Left hindlimb (tissue), 1 donor: ENCODE results near the gene TMEM269.

Experiments used
- DNase-seq: peaks from one replicate; pipeline ENCODE4 v3.0.0-alpha.2; 2018

TMEM269 gene

DNA sequence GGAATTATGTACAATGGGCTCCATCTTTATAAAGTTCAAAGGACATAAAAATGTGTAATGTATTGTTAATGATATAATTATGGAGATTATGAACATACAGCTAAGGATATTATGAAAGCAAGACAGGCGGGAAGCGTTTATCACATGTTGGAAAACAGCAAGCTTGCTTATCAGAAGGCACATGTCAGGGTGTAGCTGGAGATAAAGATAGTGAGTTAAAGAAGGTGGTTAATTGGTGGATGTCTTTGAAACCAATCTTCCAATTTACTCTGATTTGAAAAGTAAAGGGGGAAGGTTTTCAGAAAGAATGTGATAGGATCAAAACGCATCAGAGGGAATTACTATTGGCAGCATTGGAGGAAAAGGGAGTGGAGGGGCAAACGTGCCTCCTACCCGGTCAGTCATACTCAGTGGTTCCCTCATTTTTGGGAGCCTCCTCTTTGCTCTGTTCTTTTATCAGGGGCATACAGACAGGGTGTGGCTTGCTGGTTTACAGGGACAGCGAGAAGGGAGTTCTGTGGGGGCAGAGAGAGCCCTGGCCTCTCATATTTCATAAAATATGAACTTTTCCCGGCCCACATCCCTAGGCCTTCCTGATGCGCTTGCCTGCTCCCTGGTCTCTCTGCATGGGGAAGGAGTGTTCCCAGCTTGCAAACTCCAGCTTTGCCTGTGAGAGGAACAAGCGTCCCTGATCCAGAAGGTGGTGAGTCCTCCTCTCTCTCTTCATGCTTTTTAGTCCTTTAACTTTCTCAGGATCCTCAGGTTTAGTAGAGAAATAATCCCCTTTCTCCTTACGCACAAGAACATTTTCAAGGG is 40.5 kb downstream of the TMEM269 start:
- no peak for DNase-seq

DNA sequence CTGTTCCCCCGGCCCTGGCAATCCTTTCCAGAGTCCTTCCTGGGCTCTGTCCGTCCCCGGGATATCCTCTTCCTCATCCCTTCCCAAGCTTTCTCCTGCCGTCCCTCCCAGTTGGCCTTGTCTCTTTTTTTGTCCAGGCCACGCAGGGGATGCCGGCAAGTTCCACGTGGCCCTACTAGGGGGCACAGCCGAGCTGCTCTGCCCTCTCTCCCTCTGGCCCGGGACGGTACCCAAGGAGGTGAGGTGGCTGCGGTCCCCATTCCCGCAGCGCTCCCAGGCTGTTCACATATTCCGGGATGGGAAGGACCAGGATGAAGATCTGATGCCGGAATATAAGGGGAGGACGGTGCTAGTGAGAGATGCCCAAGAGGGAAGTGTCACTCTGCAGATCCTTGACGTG is 45.8 kb downstream of the TMEM269 start:
- DNase-seq = no peak

DNA sequence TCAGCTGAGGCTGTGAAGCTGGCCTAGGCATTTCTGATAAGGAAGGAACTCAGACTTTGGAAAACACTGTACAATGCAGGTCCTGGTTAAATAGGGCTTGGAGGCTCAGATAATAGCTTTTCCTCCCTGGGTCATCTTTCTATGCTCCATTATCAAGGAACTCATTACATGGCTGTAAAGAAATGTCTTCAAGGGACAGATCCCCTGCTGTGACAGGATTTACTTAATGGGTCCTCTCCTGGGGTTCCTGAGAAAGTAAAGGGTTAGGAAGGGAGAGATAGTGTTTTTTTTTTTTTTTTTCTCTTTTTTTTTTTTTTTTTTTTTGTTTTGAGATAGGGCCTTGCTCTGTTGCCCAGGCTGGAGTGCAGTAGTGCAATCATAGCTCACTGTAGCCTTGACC is 46.5 kb downstream of the TMEM269 start:
- no peak for DNase-seq

DNA sequence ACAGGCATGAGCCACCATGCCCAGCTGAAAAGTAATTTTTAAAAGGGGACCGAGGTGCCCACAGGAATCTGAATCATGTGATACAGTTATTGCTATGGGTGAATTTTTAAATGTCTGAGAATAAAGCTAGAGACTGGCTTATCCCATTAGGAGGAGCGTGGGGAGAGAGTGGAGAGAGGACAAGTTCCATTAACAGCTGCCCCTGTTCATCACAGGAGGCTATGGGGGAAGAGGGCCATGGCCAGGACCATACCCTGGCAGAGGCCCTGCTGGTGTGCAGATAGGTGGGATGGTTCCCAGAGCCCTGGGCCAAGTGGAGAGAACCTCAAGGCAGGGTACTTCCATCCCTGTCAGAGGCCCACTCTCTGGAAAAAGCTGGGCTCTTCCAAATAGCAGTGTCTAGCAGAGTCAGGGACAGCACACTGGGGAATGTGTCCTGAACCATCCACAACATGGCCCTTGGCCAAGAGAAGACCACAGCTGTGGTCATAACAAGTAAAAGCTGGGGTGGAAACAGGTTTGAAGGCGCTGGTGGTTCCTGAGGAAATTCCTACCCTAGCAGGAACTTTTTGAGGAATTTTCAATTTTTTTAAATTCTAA is 48.0 kb downstream of the TMEM269 start:
- no peak for DNase-seq

DNA sequence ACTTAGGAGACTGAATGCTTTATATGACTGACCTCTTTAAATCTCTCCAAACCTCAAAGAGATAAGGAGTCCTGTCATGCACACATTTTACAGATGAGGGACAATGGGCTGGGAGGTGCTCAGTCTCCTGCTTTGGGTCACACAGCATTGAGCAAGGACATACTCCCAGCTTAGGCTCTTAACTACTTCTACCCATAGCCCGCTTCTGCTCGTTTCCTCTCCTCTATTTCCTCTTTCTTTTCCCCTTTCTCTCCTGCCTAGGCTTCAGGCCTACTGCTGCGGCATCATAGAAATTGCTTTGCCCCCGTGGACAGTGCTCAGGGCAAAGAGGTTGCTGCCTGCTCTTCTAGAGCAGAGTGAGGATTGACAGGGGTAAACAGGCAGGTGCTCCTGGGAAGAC is 49.2 kb downstream of the TMEM269 start:
- DNase-seq = no peak

DNA sequence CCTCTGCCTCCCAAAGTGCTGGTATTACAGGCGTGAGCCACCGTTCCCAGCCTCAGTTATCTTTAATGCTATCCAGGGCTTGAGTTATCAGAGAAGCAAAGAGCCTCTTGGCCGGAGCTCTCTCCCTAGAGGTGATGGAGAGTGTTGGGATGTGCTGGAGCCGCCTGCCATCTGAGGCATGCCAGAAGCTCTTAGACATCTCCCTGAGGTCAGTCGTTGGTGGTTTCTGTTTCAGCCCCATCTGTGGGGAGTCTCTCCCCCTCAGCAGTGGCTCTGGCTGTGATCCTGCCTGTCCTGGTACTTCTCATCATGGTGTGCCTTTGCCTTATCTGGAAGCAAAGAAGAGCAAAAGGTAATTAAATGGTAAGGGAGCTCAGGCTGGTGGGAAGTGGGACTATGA is 50.0 kb downstream of the TMEM269 start:
- no peak for DNase-seq

DNA sequence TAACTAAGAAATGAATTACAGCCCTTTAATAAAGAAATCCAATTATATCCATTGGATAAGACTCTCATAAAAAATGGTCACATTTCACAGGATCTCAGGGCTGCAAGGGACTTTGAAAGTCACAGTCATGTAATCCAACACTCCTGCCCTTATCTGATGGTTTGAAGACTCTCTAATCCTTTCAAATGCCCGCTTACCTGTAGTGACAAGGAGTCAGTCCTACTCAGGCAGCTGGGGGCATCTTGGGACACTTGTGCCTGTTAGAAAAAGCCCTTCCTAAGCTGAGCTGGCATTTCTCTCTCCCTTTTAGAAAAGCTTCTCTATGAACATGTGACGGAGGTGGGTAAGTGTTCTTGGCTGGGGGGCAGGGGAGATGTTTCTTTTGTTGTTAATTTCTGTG is 50.6 kb downstream of the TMEM269 start:
- DNase-seq = no peak

DNA sequence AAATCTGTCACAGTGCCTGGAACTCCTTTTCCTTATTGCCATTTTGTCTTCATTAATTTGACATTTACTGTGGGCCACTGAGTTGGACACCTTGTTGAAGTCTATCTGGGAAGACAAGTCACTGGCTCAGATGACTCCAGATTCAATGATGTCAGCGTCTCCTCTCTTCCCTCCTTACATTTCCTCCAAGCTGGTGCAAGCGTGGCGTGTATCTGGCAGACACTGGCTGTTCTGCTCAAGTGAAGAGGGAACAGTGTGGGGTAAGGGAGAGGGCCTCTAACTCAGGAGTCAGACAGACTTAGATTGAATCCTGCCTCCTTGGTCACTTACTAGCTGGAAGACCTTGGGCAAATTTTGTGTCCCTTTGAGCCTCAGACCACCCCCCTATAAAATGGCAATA is 52.9 kb downstream of the TMEM269 start:
- DNase-seq = no peak

DNA sequence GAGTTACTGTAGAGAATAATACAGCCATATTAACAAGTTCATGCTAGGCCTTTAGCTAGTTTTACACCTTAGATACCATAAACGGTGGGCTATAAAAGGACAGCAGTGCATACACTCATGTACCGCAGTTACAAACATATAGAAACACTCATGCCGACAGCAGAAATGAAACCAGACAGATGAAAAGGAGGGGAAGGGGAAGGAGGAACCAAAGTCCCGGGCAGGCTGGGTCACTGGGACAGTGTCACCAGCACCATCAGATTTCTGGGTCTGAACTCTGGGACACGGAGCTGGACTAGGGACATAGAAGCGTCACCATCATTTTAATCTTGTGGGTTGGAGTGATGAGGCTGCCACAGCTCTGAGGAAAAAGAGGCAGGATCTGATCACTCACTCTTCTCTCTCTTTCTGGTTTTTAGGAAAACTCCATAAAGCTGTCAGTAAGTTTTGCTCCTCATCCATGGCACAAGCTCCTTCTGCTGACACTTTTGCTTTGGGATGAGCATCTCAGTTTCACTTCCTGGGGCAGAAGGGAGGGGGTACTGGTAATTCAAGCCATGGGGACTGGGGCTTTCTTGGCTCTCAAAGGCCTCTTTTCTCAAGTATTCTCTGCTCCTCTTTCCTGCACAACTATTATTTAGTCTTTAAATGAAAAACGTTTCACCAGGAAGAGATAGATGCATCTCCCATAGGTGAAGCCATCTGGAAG is 53.8 kb downstream of the TMEM269 start:
- no peak for DNase-seq

DNA sequence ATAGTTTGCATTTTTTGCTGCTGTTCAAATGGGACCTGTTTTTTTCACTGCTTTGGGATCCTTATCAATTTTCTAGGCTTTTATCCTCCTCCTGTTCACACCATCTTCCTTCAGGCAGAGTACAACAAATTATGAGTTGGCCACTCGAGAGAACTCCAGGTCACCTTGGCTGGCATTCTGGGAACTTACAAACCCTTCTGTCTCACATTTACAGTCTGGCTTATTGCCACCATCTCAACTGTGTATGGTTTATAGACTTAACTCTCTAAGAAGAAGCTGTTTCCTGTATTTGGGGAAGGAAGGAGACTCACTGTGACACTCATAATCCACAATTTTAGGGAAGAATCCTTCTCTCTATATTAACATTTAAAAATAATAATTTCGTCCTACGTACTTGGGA is 56.2 kb downstream of the TMEM269 start:
- no peak for DNase-seq

DNA sequence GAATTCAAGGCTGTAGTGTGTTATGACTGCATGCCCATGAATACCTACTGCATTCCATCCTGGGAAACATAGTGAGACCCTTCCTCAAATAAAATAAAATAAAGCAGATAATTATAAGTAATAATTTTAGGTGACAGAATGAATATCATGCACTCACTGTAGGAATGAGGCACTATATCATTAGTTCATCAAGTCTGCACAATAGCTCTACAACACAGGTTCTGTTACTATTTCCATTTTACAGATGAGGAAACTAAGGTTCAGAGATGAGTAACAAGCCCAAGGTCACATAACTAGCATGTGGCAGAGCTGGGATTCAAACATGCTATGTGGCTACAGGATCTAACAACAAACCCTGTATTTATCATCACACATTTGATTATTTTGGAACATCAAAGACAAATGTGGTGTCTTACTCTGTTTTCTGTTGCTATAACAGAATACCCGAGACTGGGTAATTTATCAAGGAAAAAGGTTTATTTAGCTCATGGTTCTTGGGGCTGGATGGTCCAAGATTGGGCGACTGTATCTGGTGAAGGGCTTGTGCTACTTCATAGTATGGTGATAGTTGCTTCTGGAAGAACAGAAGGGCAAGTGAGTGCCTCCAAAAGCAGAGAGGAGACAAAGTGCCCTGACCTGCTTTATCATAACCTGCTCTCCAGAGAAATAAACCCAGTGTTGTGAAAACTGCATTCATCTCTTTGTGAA is 56.8 kb downstream of the TMEM269 start:
- no peak for DNase-seq

DNA sequence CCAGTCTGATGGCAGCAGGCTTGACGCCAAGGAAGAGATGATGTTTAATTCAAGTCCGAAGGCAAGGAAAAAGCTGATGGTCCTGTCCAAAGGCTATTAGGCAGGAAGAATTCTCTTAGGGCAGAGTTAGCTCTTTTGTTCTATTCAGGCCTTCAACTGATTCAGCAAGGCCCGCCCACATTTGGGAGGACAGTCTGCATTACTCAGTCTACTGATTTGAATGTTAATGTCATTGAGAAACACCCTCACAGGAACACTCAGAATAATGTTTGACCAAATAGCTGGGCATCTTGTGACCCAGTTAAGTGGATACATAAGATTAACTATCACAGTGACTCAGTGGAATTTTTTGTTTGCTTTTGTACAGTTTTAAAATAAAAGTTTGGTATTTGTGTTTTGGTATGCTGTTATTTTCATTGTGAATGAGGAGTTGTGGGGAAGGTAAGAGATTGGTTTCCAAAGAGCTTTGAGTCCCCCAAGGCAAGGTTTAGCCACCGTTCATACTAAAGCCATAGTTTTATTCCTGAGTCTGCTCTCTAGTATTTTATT is 59.9 kb downstream of the TMEM269 start:
- DNase-seq = no peak

DNA sequence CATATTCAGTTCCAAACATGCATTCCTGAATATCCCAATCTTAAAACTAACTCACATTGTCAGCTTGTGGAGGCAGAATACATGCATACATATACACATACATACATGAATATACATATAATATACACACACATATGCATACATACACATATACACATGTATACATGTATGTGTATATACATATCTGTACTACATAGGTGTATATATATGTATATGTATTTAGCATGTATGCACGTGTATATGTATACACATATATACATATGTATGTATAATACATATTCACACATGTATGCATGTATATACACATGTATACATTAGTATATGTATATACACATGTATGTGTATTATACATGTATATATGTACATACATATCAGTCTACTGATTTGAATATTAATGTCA is 60.4 kb downstream of the TMEM269 start:
- no peak for DNase-seq

DNA sequence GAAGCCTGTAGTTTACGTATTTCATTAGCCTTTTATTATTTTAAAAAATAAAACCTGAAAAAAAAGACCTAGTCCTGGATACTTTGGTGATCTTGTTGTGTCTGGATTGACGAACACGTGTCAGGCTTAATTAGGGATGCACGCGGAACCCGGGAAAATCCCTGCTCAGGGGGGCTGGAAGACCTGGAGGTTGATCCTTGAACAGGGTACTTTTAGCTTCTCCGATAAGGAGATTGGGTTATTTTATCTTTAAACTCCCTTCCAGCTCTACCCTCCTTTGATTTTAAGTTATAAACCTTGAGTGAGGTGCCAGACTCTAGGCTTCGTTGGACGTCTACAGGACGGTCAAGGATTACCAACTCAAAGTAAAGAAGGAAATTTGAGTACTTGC is 61.1 kb downstream of the TMEM269 start:
- DNase-seq = no peak

DNA sequence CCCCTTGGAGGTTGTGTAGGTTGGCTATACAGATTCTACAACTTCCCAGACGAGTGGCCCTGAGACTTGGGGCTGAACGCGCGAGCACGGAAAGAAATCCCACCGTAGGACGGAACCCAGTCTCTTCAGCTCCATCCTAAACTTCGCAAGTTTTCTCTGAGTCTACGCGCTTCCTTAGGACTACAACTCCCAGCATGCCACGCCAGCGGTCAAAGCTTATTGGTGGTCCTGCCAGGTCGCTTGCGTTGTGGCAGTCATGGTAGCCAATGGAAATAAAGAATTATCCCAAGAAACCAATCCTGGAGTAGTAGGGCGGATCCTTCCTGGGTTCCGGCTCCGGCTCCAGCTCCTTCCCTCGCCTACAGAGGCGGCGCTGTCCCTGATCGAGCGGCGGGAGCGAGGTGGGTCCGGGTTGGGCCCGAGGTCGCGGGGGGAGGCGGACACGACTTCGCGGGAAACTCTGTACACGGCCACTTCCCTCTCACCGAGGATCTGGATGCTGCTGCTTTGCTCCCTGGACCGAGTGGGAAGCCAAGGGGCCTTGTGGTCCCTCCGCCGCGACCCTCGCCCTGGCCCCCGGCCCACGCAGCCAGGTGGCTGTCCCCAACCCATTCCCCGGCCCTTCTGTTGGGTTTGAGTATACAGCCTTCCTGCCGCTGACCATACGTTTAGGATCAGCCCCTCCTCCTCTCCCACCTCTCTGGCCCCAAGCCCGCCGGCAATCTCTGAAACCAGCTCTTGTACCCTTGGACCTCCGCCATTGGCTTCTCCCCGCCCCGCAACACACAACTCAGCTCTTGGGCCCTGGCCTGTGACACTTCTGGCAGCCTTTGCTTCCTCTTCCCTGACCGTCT is 61.7 kb downstream of the TMEM269 start, which contains the start of gene ZNF691:
TSS of gene ZNF691 (plus strand) at position 357 of the 854 bp plus-strand sequence. CDS start 3,046 bp downstream, outside the sequence.
- peak; percentile 96 for DNase-seq

DNA sequence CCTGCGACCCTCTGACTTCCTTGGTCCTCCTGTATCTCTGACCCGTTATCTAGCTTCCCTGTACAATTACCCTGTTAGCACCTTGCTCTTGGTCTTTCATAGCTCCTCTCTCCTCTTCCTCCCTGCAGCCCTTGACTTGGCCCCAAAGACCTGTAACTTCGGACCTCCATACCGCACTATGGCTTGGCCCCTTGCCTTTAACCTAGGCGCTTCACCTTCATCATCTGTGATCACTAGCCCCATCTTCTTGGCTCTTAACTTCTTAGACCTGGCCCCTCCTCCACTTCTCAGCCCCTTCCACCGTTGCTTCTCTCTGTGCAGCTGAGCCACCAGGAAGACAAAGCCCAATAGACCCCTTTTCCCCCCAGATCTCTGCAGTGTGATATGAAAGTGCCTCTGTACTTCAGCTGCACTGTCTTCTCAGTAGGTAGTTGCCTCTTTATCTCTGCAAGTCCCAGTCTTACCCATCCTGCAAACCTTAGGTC is 62.4 kb downstream of the TMEM269 start:
- no peak for DNase-seq

DNA sequence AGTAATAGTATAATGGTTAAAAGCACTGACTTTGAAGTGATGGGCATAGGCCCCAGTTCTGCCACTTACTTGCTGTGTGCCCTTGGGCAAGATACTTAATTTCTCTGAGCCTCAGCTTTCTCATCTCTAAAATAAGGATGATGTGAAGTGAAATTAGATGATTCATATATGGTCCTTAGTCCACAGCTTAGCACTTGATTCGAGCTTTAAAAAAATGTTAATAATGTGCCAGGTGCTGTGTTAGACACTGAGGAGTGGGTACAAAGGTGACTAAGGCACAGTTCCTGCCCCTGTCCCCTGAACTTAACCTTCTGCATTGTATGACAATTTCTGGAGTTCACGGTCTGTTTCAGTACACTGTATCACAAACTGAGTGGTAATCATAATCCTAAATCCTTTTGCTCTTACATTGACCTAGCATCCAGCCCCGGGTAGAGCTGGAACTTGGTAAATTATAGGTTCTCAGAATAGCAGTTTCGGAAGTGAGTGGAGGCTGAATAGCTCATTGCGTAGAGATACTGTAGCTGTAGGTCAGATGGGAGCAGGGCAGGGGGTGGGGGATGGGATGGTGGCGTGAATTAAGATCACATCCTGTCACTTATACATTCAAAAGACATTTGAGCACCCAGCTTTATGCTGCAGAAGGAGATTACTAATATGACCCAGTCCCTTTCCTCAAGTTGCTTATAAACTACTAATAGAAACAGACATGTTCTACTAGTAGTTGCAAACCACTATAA is 63.1 kb downstream of the TMEM269 start:
- DNase-seq = no peak

DNA sequence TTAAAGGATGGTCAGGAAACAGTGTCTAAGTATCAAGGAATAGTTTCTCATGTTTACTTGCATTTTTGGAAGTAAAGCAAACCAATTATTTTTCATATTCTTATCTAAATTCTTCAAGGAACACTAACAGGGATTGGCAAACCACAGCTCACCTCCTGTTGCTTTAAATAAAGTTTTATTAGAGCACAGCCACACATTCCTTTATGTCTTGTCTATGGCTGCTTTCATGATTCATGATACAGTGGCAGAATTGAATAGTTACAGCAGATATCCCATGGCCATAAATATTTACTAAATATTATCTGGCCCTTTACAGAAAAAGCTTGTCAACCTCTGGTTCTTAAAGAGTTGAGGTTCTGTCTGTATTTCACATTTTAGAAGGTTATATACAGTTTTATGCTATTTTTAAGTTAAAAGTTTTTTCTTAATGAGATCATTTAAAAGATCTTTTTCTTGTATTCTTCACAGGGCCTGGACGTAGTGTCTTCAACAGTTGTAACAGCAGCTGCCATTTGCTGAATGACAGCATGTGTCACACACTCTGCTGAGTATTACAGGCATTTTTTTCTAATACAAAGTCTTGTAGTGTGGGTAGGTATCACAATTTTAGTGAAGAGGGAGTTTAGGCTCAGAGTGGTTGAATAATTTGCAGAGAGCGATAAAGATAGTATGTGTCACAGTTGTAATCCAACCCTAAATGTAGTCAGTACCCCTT is 64.2 kb downstream of the TMEM269 start:
- DNase-seq = no peak

DNA sequence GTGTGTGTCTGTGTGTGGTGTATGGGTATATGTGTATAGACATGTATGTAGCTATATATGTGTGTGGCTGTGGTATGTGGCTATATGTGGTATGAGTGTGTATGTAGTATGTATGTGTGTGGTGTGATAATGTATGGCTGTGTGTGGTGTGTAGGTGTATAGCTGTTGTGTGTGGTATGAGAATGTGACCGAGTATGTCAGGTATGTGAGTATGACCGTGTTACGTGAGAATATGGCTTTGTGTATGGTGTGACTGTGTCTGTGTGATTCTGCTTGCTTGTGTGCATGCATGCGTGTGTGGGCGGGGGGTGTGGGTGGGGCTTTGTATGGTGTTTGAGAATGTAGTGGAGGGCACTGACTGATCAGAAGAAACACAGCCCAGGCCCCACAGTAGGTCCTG is 65.2 kb downstream of the TMEM269 start:
- DNase-seq = no peak
